Esophagus mucosa (tissue), 1 donor: ENCODE measurements around the gene SARNP. TPM values are rescaled to one million over a fixed set of nuclear protein-coding genes. Genes with fewer than 3 reads are reported as not detected.
"Not testable (repeated sequence)": the region's sequence is repeated elsewhere in the genome, so short reads cannot be mapped to it uniquely, and the experiment has no call there.

Experiments
- ATAC-seq: fragments of 200-7000 bp; cut with Tn5 transposase; one replicate; pipeline ENCODE4 v1.9.1; 2020
- total RNA-seq: library from RNA; stranded (reverse); gene quantifications from one replicate; pipeline ENCODE4 v1.2.4, GENCODE V29; 2023
- donor health status: DM: yes; HTN: yes; CAD: no.

The SARNP gene
- total RNA-seq, 1 donor from 2014 or later, result 47.6 TPM

- ATAC-seq, result no peak
Measured at GRCh38 chr12:55789171-55789570, 28.4 kb downstream of the SARNP start.

- ATAC-seq, result no peak
Measured at GRCh38 chr12:55788546-55788945, 29.0 kb downstream of the SARNP start.

- ATAC-seq, result no peak
Measured at GRCh38 chr12:55780685-55781084, 36.8 kb downstream of the SARNP start.

GRCh38 chr12:55777856-55778255 lies 39.7 kb downstream of the SARNP start:
- no peak for ATAC-seq

- ATAC-seq, result no peak
Measured at GRCh38 chr12:55771736-55772135, 45.8 kb downstream of the SARNP start.

GRCh38 chr12:55767156-55767555 lies 50.4 kb downstream of the SARNP start:
- ATAC-seq, result no peak

GRCh38 chr12:55765736-55766290 lies 51.7 kb downstream of the SARNP start:
- ATAC-seq, result no peak

GRCh38 chr12:55762646-55763045 lies 54.9 kb downstream of the SARNP start:
- no peak for ATAC-seq

- ATAC-seq, result peak; percentile 37
Measured at GRCh38 chr12:55760663-55761062, 56.9 kb downstream of the SARNP start.

GRCh38 chr12:55758575-55758974 lies 58.9 kb downstream of the SARNP start:
- ATAC-seq, result not testable (repeated sequence)

- no peak for ATAC-seq
Measured at GRCh38 chr12:55757701-55758100, 59.8 kb downstream of the SARNP start.

- ATAC-seq, result no peak
Measured at GRCh38 chr12:55755246-55755645, 62.3 kb downstream of the SARNP start.

- ATAC-seq, result no peak
Measured at GRCh38 chr12:55748230-55748993, 69.1 kb downstream of the SARNP start.

GRCh38 chr12:55746913-55747231 lies 70.7 kb downstream of the SARNP start:
- ATAC-seq, result no peak

GRCh38 chr12:55746174-55746912 lies 71.2 kb downstream of the SARNP start:
- ATAC-seq, result no peak

- no peak for ATAC-seq
Measured at GRCh38 chr12:55745361-55746173, 72.0 kb downstream of the SARNP start.

GRCh38 chr12:55744340-55745030 lies 73.0 kb downstream of the SARNP start:
- no peak for ATAC-seq

GRCh38 chr12:55743406-55744339 lies 73.9 kb downstream of the SARNP start:
- ATAC-seq, result peak; percentile 39

- no peak for ATAC-seq
Measured at GRCh38 chr12:55742719-55743405, 74.7 kb downstream of the SARNP start, which contains the start of gene GDF11. Gene GDF11 (plus strand): TSS chr12:55743122. CDS start chr12:55743317, 195 bp downstream.

- ATAC-seq, result no peak
Measured at GRCh38 chr12:55741931-55742680, 75.4 kb downstream of the SARNP start.
